ENCODE results near the gene AIFM3. TPM values are rescaled to one million over a fixed set of nuclear protein-coding genes. Genes with fewer than 3 reads are reported as not detected.

The AIFM3 gene
- polyA plus RNA-seq, 1 donor: 0.45 TPM

DNA sequence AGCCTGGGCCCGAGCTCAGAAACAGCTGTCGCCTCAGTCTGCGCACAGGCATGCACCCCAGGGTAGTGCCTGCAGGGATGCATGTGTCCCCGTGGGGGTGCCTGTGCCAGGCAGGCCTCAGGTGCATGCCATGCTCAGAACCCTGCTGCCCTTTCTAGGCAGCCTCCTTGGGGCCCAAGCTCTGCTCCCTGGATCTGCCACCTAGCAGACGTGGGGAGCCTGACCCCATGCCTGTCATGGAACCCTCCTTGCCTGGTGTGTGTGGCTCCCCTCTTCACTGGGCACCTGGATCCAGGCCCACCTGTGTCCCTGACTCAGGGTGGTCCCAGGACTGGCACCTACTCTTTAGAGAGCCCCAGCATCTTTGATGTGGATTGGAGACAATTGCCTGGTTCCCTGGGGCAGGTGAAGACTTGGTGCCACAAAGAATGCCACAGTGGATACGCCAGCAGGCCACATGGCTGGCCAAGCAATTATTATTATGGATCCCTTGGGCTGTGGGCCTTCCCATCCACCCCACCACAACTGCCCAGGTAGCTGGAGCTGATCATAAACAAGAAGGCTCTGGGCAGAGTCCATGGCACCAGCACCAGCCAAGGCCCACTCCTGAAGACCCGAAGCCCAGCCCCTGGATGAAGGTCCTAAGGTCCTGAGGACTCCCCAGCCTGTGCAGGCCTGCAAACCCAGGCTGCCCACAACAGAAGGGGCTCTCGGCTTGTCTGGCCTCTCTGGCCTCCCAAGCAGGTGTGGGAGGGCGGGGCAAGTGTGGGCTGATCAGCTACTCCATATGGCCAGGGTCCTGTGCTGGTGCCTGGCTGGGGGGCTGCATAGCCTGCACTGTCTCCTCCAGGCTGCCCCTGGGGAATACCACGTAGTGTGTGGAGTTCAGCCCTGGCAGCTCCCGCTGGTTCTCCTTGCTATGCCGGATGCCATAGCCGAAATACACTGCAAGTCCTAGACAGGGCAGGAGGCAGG is 61.5 kb downstream of the AIFM3 start:
- DNase-seq: no peak

DNA sequence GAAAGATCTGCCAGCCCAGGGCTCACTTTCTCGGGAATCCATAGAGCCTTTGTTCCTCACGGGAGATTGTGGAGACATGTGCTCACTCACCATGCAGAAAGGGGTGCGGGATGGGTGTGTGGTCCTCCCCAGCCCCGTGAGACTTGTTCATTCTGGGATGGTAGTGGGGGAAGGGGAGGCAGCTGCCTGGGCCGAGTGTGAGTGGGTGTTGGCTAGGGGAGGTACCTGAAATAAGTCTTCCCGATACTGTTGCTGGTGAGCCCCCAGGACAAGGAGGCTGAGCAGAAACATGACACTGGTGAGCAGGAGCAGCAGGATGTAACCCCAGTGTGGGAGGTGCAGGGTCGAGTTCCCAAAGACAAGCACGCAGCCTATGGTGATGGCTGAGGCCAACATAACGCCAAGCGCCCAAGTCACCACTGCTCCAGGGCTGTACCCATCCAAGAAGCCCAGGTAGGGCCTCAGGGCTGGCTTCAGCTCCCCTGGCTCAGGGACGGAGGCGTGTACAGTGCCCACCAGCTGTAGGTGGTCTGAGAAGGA is 62.5 kb downstream of the AIFM3 start:
- no peak for DNase-seq

DNA sequence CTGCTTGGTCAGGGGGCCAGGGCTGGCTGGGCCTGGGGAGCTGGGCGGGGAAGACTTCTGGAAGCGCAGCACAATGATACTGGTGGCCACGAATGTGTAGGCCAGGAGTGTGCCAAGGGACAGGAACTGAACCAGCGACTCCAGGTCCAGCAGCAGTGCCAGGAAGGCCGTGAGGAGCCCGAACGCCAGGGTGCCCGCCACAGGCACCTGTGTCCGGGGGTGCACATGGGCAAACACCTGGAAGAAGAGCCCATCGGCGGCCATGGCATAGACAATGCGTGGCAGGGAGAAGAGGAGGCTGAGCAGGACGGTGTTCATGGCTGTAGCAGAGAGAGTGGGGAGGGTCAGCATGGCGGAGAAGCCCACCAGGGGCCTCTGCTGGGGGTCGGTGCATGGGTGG is 63.0 kb downstream of the AIFM3 start:
- DNase-seq: no peak

Other genes starting within 250 kb of the AIFM3 start
- 0.08 TPM for gene SERPIND1, start 193.1 kb upstream of the AIFM3 start, polyA plus RNA-seq (ENCODE audit: insufficient read length)
- 34.2 TPM for gene PI4KA, start 108.4 kb upstream of the AIFM3 start, polyA plus RNA-seq (ENCODE audit: insufficient read length)
- 22.6 TPM for gene SNAP29, start 108.2 kb upstream of the AIFM3 start, polyA plus RNA-seq (ENCODE audit: insufficient read length)
- gene CRKL, start 49.8 kb upstream of the AIFM3 start, polyA plus RNA-seq (ENCODE audit: insufficient read length): 50.4 TPM
- 42.8 TPM for gene LZTR1, start 15.0 kb downstream of the AIFM3 start, polyA plus RNA-seq (ENCODE audit: insufficient read length)
- 19.8 TPM for gene THAP7, start 34.9 kb downstream of the AIFM3 start, polyA plus RNA-seq (ENCODE audit: insufficient read length)
- gene P2RX6, start 47.9 kb downstream of the AIFM3 start, polyA plus RNA-seq (ENCODE audit: insufficient read length): 28.1 TPM
- 1.3 TPM for gene SLC7A4, start 65.3 kb downstream of the AIFM3 start, polyA plus RNA-seq (ENCODE audit: insufficient read length)
- gene LRRC74B, start 78.7 kb downstream of the AIFM3 start, polyA plus RNA-seq (ENCODE audit: insufficient read length): 0.09 TPM